ENCODE data around the gene PDE4B. TPM values are rescaled to one million over a fixed set of nuclear protein-coding genes. Genes with fewer than 3 reads are reported as not detected.
"Not testable (repeated sequence)": the region's sequence is repeated elsewhere in the genome, so short reads cannot be mapped to it uniquely, and the experiment has no call there.

The PDE4B gene
- total RNA-seq, 1 donor from 2014 or later = 23.9 TPM

DNA sequence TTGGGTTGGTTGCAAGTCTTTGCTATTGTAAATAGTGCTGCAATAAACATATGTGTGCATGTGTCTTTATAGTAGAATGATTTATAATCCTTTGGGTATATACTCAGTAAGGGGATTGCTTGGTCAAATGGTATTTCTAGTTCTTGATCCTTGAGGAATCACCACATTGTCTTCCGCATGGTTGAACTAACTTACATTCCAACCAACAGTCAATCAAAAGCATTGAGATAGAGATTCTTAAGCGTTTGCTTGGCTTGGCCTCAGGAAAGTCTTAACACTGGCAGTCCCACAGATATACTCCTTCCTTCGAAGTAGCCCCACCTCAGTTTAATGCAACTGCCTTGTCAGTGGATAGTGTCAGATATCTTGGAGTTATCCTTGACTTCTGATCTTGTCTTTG, 63.9 kb downstream of the PDE4B start:
- ATAC-seq; intact Hi-C loops (cut with DNase I); DNase-seq (ENCODE audit: low spot score): not testable (repeated sequence)

GRCh38 chr1:65866439-65866838, 73.7 kb downstream of the PDE4B start:
- intact Hi-C loops (cut with DNase I) = no loop called here
- ATAC-seq (no peak), DNase-seq (ENCODE audit: low spot score) (no peak)

DNA sequence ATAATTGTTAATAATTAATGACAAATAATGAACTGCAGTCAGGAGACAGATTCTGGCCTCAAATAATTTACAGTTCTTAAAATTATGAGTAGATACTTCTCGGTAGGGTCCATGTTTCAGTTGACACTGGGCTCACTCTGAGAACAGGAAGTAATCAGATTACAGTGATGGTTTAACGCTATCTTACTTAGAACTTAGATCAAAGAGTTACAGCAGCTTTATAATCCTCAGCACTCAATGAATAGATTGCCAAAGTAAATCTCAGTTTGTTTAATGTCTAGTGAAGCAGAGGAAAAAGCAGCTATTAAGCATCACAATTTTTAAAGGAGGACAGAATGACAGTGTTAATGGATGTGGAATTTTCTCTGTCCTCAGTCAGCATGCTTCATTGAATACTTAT, 79.6 kb downstream of the PDE4B start:
- intact Hi-C loops (cut with DNase I) = no loop called here
- ATAC-seq = no peak
- no peak for DNase-seq (ENCODE audit: low spot score)

DNA sequence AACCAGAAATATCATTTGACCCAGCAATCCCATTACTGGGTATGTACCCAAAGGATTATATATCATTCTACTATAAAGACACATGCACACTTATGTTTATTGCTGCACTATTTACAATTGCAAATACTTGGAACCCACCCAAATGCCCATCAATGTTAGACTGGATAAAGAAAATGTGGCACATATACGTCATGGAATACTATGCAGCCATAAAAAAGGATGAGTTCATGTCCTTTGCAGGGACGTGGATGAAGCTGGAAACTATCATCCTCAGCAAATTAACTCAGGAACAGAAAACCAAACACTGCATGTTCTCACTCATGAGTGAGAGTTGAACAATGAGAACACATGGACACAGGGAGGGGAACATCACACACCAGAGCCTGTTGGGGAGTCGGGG, 85.6 kb downstream of the PDE4B start:
- DNase-seq (ENCODE audit: low spot score); ATAC-seq; intact Hi-C loops (cut with DNase I): not testable (repeated sequence)

DNA sequence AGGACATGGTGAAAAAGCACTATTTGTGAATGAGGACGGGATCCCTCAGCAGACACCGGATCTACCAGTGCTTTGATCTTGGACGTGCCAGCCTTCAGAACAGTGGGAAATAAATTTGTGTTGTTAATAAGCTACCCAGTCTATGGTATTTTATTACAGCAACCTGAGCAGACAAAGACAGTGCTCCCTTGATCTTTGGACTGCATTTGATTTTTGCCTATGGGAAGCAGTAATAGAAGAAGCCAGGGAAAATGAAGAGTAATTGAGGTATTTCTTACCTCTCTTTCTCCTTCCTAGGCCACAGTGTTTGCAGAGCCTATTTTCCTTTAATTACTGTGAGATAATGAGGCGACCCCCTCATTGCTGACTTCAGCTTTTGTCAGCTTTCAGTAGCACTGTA, 87.9 kb downstream of the PDE4B start:
- ATAC-seq = no peak
- intact Hi-C loops (cut with DNase I) = no loop called here

DNA sequence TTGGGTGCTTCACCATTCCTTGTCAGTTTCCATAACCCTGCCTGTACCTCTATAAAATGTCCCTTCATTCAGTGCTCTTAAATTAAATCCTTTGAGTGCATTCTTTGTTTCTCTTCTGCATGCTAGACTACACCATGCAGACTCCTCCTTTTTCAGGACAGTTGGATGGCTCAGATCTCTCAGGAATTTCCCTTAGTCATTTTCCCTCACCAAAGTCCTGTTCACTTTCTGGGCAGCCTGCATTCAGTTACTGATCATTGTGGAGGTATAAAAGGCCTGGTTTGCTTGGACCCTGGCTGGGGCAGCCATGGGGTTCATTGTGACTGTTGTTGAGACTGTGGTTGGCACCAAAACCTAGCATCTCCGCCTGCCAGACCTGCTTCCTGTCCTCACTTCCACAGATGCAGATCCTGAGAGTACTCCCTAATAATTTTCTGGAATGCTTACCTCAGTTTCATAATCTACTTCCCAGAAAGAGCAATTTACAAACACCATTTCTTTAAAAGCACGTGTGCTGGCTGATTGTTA, 88.4 kb downstream of the PDE4B start:
- DNase-seq (ENCODE audit: low spot score) (no peak), ATAC-seq (no peak)
- intact Hi-C loops (cut with DNase I) = no loop called here

More for the DNA sequence above, 87.9 kb downstream of the PDE4B start:
- no peak for DNase-seq (ENCODE audit: low spot score)

DNA sequence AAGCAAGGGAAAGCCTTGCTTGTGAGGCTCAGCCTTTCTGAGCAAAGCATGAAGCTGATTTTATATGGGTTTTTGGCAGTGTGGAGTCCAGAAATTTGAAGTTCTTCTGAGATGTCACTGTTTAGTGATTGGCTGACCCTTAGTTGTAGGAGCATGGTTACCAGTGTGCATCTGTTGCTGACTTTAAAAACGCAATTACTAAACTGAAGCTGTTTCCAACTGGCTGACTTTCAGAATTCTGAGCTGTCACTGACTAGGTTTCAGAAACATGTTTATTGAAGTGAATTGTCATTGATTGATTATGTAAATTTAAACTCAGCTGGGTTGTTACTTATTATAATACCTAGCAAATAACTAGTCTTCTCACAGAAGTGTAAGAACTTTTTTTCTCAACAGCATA, 89.4 kb downstream of the PDE4B start:
- intact Hi-C loops (cut with DNase I) = no loop called here
- ATAC-seq (no peak), DNase-seq (ENCODE audit: low spot score) (no peak)

DNA sequence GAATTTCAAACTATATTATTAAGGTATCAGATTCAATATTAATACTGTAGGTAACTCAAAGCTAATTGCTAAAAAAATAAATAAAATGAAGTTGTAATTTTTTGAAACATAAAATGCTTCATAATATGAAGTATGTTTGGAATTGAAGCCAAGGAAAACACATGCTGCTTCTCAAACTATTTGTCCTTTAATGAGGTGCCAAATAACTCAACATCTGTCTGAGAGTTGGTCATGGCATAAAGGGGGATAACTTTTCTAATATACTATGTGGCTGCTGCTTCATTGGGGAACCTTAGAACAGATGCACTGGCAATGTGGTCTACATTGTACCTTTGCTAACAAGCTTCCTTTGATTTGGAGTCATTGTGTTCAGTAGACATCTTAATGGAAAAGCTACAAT, 96.7 kb downstream of the PDE4B start:
- intact Hi-C loops (cut with DNase I) = no loop called here
- no peak for DNase-seq (ENCODE audit: low spot score)
- ATAC-seq = no peak

DNA sequence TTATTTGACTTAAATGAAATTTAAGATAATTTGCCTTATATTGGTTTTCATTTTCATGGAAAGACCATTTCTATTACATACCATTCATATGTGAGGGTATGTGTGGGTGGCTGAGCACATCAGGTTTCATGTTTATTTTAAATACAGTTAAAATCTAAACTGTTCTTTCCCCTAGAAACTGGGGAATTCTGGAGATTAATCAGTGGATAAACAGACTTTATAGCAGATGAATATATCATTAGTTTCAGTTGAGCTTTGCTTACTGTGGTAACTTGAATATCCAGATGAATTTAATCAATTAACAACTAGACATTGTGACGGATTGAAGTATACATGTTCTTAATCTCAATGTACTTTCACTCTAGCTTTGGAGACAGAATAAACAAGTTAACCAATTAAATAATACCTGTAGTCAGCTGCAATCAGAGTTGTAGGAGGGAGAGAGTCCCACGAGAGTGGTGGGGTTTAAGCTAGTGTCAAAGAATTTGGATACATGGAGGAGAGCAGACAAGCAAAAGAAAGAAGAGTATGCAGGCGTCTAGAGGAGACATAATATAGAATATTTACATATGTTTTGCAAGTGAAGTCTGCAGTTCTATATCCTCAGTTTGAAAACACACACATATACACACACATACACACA, 97.6 kb downstream of the PDE4B start:
- intact Hi-C loops (cut with DNase I) = no loop called here
- ATAC-seq (no peak), DNase-seq (ENCODE audit: low spot score) (no peak)

DNA sequence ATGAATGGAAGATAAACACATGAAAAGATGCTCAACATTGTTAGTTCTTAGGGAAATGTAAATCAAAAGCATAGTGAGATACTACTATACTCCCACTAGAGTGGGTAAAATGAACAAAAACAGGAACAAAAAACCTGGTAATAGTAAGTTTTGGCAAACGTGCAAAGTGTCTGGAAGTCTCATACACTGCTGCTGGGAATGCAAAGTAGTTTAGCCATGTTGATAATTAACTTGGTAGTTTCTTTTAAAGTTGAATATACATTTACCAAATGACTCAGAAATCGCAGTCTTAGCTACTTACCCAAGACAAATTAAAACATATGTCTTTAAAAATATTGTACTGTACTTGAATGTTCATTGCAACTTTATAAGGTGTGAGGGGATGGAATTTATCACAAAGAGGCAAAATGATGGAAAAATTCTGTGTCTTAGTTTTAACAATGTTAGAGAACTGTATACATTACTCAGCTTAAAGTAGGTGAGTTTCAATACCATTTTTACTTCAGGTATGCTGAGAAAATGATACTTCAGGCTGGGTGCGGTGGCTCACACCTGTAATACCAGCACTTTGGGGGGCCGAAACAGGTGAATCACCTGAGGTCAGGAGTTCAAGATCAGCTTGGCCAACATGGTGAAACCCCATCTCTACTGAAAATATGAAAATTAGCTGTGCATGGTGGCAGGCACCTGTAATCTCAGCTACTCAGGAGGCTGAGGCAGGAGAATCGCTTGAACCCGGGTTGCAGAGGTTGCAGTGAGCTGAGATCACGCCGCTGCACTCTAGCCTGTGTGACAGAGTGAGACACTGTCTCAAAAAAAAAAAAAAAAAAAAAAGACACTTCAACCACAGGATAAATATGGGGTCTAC, 102.3 kb downstream of the PDE4B start:
- DNase-seq (ENCODE audit: low spot score) (no peak), ATAC-seq (no peak)
- intact Hi-C loops (cut with DNase I) = no loop called here

DNA sequence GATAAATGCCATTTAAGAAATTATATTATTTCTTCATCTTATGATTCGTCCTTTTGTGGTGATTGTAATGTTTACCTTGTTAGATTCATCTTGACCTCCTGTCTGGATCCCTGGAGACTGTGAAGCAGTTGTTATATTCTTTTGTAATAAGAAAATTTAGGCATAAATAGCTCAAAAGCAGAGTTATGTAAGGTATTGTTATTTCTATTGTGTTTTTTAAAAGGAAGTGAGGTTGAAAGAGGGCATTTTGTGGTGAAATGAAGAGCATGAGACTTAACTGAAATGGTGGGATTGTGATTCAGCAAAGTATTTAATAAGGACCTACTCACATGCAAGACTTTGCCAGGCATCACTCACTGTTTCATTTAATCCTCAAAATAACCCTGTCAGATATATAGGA, 104.0 kb downstream of the PDE4B start:
- intact Hi-C loops (cut with DNase I) = no loop called here
- ATAC-seq (no peak), DNase-seq (ENCODE audit: low spot score) (no peak)

GRCh38 chr1:65897485-65897884, 104.8 kb downstream of the PDE4B start:
- intact Hi-C loops (cut with DNase I) = no loop called here
- DNase-seq (ENCODE audit: low spot score) (no peak), ATAC-seq (no peak)

DNA sequence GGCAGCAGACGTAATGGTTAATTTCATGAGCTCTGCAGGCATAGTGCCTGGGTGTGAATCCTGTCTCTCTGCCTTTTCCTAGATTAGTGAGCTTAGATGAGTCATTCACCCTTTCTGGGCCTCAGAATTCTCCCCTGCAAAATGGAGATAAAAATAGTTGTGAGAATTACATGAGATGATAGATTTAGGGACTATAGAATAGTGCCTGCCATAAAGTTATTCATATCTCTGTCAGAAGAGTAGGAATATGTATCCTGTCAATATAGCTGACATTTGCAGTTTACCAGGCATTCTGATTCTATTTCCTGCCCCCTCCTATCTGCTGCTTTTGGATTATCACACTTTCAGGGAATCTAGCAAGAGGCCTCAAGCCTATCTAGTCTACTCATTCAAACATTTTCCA, 112.0 kb downstream of the PDE4B start:
- ATAC-seq (no peak), DNase-seq (ENCODE audit: low spot score) (no peak)
- intact Hi-C loops (cut with DNase I) = no loop called here

- DNase-seq (ENCODE audit: low spot score) (no peak), ATAC-seq (no peak)
- intact Hi-C loops (cut with DNase I) = no loop called here
These were observed 117.7 kb downstream of the PDE4B start for GRCh38 chr1:65910432-65910831.

- DNase-seq (ENCODE audit: low spot score) (no peak), ATAC-seq (no peak)
- intact Hi-C loops (cut with DNase I) = no loop called here
These were observed 119.0 kb downstream of the PDE4B start for GRCh38 chr1:65911679-65912078.

DNA sequence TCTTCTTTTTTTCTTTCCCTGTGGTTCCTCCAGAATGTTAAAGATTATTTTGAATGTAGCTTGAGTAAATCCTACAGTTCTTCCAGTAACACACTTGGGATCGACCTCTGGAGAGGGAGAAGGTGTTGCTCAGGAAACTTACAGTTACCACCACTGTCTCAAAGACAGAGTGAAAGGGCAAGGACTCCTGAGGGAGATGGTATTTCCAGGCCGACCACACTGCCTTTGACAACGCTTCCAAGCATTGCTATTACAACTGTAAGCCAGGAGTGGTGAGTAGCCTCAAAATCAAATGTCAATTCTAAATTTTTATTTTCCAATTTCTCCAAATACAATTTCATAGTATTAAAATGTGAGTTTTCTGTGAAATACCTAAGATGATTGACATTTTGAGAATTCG, 125.9 kb downstream of the PDE4B start:
- DNase-seq (ENCODE audit: low spot score) (no peak), ATAC-seq (no peak)
- intact Hi-C loops (cut with DNase I) = no loop called here

GRCh38 chr1:65921446-65921845, 128.8 kb downstream of the PDE4B start:
- intact Hi-C loops (cut with DNase I) = no loop called here
- DNase-seq (ENCODE audit: low spot score) (no peak), ATAC-seq (no peak)

DNA sequence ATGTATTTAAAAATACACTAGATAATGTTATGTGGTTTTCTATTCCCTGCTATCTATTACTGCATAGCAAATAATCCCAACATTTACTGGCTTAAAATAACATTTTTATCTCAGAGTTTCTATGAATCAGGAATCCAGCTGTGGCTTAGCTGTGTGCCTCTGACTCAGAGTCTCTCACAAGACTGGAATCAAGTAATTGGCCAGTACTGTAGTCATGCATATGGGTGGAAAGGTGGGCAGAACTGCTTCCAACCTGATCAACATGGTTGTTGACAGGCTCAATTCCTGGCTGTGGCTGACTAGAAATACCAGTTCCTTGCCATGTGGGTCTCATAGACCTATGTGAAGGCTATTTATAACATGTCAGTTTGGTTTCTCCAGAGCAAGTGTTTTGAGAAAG, 131.8 kb downstream of the PDE4B start:
- DNase-seq (ENCODE audit: low spot score) (no peak), ATAC-seq (no peak)
- intact Hi-C loops (cut with DNase I) = no loop called here

- intact Hi-C loops (cut with DNase I) = no loop called here
- DNase-seq (ENCODE audit: low spot score) (no peak), ATAC-seq (no peak)
These were observed 145.8 kb downstream of the PDE4B start for GRCh38 chr1:65938506-65938905.

DNA sequence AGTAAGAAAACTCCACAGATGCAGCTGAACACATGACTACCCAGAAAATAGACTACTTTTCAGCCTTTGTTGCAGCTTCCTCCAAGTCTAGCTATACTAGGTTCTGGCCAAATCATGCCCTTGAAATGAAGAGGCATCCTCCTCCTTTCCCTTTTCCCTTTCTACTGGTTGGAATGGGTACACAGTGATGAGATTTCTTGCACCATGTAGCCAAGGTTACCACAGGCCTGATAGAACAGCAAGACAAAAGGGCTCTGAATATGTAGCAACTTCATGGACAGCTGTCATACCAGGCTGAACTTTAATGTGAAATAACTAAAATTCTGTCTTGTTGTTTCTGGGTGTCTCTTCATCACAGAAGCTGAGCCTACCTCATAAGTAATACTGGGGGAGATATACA, 146.5 kb downstream of the PDE4B start:
- DNase-seq (ENCODE audit: low spot score) (no peak), ATAC-seq (no peak)
- intact Hi-C loops (cut with DNase I) = no loop called here

All from sciatic nerve (tissue), 2 donors.